ENCODE data around the gene P4HA1.
"Not testable (repeated sequence)": the region's sequence is repeated elsewhere in the genome, so short reads cannot be mapped to it uniquely, and the experiment has no call there.

The P4HA1 gene

GRCh38 chr10:73096449-73097304 lies at the start of gene P4HA1:
Gene P4HA1, minus strand, starts transcription at chr10:73096866. Its CDS starts 21,983 bp downstream, at chr10:73074883.
- in situ Hi-C loops (cut with MboI; ENCODE audit: low sequenced_read_pairs): no loop called here

DNA sequence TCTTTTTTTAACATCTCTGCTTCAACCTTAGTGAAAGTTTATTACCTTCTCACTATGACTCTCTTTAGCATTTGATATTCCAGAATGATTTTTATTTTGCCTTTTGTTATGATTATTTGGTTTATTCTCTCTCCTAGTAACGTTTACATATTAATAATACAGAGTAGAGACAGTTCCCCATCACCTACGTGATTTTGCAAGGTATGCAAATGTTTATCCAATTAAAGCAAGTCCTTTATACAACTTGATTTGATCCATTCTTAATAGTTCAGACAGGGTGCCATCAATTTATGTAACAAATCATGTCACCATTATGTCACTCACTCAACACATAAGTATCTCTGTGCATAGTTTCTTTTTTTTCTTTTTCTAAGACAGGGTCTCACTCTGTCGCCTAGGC lies 44.9 kb upstream of the P4HA1 start:
- in situ Hi-C loops (cut with MboI; ENCODE audit: low sequenced_read_pairs): no loop called here

GRCh38 chr10:73139251-73139650 lies 42.6 kb upstream of the P4HA1 start:
- in situ Hi-C loops (cut with MboI; ENCODE audit: low sequenced_read_pairs): no loop called here

DNA sequence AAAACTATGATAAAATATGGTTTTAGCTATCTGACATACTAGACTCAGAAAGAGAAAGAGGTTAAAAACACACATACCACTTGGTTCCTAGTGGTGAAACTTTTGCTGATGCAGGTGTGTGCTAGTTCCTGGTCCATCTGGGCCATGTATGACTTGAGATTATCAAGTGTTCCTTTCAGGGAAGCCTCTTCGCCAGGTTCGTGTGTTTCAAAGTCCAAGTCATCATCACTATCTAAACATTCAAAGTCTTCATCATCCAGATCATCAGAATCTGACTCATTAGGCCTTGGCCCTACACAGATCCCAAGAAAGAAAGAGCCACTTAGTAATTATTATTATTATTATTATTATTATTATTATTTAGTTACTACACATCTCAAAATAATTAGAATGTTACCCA lies 40.0 kb upstream of the P4HA1 start:
- in situ Hi-C loops (cut with MboI; ENCODE audit: low sequenced_read_pairs): no loop called here

DNA sequence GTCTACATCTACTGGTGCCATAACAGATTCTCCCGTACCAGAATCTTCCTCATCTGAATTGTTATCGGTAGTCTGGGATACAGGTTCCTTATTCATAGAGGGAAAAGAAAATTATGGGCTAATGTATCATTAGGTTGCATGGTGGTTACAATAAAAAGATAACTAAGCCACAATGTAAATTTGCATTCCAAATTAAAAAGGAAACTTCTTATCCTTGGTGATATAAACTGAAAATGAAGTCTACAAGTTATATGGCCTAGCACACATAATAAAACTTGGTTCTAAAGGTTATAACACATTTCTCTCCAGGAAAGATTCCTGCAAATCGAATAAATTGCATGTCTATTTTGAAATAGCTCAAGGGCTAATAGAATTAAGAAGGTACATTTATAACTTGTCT lies 38.1 kb upstream of the P4HA1 start:
- in situ Hi-C loops (cut with MboI; ENCODE audit: low sequenced_read_pairs): no loop called here

GRCh38 chr10:73131913-73132686 lies 35.4 kb upstream of the P4HA1 start:
- in situ Hi-C loops (cut with MboI; ENCODE audit: low sequenced_read_pairs): no loop called here

DNA sequence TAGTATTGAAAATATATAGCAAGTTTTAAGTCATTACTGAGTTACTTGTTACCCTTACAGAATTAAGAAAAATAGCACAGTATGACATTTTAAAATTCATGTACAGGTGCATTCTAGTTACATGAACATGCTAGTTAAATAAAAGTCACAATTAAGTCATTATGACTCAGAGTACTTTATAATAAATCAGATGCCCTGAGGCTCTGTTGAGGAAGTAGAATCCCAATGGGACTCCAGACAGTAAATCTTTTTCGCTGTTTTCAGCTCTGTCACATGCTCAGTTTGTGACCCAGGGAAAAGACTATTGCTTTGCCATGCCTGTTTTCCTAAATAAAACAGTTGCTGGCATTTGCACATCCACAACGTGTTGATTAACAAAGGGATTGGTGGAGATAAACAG lies 34.6 kb upstream of the P4HA1 start:
- in situ Hi-C loops (cut with MboI; ENCODE audit: low sequenced_read_pairs): no loop called here

DNA sequence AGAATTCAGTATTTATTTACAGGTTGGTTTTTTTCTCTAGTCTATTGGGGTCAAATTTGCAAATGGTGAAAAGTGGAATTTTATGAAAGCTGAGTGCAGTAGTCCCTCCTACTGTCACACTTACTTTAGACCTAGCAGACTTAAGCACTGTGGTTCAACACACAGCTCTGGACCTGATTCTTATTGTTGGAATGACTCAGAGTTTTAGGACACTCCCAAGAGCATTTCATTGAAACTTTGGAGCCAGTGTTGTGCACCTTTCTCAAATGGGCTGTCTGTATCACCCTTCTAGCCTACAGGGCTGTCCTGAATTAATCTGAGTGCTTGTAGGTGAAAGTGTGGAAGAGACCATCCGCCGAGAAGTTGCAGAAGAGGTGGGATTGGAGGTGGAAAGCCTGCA lies 29.7 kb upstream of the P4HA1 start:
- in situ Hi-C loops (cut with MboI; ENCODE audit: low sequenced_read_pairs): no loop called here

DNA sequence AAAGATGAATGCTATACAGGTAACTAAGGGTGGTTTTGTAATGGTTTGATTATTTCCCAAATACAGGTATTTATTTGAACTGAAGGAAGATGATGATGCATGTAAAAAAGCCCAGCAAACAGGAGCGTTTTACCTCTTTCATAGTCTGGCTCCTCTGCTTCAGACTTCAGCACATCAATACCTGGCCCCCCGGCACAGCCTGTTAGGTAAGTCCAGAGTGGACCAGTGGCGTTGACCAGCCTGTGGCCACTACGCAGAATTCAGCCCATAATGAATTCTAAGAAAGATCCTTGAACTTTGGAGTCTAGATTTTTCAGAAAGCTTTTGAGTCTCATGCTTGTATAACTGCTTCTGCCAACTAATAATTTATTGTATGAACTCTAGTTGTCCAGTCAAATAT lies 23.3 kb upstream of the P4HA1 start:
- in situ Hi-C loops (cut with MboI; ENCODE audit: low sequenced_read_pairs): no loop called here

GRCh38 chr10:73119457-73119856 lies 22.8 kb upstream of the P4HA1 start:
- in situ Hi-C loops (cut with MboI; ENCODE audit: low sequenced_read_pairs): no loop called here

DNA sequence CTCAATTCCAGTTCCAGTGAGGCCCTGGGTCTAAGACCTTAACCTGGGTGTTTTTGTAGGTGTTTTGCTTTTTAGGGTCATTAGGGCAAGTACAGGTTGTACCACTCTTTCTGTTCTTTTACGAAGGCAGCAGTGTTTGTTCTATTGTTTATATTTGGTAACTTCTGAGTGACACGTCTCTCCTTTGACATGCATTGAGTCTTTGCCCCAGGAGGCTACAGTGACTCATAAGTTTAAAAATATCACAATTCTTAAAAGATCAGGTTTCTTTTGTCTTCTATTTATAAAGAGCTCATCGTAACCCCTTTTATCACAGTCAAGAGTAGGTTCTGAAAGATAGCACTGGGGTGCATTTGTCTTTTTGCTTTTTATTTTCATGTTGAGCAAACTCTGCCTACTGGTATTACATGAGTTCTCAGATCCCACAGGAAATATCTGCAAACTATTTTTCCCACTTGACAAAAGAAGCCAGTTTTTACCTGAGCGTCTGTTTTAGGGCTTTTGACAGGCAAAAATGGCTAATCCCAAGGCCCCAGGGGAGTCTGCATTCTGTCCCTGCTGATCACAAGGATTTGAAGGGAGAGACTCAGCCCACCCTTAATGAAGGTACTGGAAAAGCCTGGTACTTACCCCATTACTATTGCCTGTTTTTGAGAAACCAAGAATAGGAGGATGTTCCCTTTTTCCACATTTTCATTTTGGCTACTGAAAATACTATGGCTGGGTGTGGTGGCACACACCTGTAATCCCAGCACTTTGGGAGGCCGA lies 21.5 kb upstream of the P4HA1 start:
- in situ Hi-C loops (cut with MboI; ENCODE audit: low sequenced_read_pairs): no loop called here

DNA sequence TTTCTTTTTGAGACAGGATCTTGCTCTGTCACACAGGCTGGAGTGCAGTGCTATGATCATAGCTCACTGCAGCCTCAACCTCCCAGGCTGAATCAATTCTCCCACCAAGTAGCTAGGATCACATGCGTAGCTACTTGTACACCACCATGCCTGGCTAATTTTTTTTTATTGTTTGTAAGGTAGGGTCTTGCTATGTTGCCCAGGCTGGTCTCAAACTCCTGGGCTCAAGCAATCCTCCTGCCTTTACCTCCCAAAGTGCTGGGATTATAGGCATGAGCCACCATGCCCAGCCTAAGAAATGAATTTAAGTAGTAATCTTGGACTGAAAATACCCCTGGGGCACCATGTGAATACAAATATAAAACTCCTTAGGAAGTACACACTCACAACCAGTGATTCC lies 19.4 kb upstream of the P4HA1 start:
- in situ Hi-C loops (cut with MboI; ENCODE audit: low sequenced_read_pairs): no loop called here

GRCh38 chr10:73113551-73113950 lies 16.9 kb upstream of the P4HA1 start:
- in situ Hi-C loops (cut with MboI; ENCODE audit: low sequenced_read_pairs): no loop called here

GRCh38 chr10:73112032-73112431 lies 15.4 kb upstream of the P4HA1 start:
- in situ Hi-C loops (cut with MboI; ENCODE audit: low sequenced_read_pairs): not testable (repeated sequence)

DNA sequence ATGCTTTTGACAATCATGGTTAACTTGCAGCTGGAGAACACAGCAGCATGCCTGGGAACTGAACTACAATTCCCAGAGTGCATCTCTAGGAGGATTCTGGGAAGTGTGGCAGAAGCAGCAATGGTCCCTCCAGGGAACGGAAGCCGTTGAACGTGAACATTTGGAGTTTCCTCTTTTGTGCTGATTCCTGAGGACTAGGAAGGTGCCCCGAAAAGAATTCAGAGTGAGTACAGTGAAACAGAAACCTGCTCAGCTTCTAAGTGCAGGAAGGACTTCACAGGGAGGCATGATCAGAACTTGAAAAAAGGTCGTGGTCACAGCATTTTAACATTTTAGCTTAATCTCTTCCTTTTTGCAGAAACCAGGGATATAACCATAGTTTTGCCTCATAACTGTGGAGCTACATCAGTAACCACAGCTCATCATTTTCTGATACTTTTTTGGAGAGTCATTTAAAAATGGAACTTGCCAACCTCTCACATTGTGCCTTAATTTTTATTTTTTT lies 13.7 kb upstream of the P4HA1 start, which contains the start of gene NUDT13:
NUDT13 (plus strand) TSS at position 111 of the 505 bp plus-strand sequence. CDS start 3,911 bp downstream, outside the sequence.
- in situ Hi-C loops (cut with MboI; ENCODE audit: low sequenced_read_pairs): no loop called here

DNA sequence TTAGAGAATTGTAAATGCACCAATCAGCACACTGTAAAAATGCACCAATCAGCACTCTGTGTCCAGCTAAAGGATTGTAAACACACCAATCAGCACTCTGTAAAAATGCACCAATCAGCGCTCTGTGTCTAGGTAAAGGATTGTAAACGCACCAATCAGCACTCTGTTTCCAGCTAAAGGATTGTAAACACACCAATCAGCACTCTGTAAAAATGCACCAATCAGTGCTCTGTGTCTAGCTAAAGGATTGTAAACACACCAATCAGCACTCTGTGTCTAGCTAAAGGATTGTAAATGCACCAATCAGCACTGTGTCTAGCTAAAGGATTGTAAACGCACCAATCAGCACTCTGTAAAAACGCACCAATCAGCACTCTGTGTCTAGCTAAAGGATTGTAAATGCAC lies 12.6 kb upstream of the P4HA1 start:
- in situ Hi-C loops (cut with MboI; ENCODE audit: low sequenced_read_pairs): not testable (repeated sequence)

DNA sequence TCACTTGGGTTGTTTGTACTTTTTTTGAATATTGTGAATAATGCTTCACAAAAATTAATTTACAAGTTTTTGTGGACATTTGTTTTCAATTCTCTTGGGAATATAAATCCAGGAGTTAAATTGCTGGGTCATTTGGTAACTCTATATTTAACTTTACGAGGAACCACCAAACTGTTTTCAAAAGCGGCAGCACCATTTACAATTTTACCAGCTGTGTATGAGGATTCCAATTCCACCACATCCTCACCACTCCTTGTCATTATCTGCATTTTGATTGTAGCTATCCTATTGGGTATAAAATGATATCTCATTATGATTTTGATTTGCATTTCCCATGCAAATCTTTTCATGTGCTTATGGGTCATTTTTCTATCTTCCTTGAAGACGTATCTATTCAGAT lies 9.6 kb upstream of the P4HA1 start:
- in situ Hi-C loops (cut with MboI; ENCODE audit: low sequenced_read_pairs): no loop called here

- in situ Hi-C loops (cut with MboI; ENCODE audit: low sequenced_read_pairs): no loop called here
Measured at GRCh38 chr10:73099141-73099540, 2.5 kb upstream of the P4HA1 start.

- in situ Hi-C loops (cut with MboI; ENCODE audit: low sequenced_read_pairs): no loop called here
Measured at GRCh38 chr10:73097305-73097670, 622 bp upstream of the P4HA1 start.

GRCh38 chr10:73096041-73096448 lies 621 bp downstream of the P4HA1 start:
- in situ Hi-C loops (cut with MboI; ENCODE audit: low sequenced_read_pairs): no loop called here

DNA sequence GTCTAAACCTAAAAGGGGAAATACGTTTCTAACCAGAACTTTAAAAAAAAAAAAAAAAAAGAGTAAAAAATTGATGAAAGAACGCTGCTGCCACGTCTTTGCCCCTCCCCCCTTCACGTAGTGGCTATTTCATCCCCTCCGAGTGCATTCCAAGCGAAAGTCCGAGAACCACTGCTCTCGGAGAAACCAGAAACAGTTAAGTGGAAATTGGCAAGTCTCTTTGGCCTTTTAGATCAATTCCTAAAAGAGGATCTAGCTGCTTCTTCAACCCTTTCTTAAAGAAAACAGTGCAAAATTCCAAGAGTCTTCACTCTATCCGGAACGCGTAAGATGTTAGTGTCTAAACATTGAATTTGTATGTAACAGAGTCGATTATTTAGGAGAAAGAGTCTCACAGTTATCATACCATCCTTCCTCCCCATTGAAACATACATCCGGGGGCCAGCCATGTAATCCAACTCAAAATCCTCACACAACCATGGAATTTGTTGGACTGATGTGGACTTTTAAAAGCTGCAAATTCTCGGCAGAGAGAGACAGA lies 1.1 kb downstream of the P4HA1 start:
- in situ Hi-C loops (cut with MboI; ENCODE audit: low sequenced_read_pairs): no loop called here

Measured in hTERT RPE-1 (cell line).